GM19372 (cell line): Measurements from ENCODE around the gene LRRN3.

Experiments
- ATAC-seq: cut with Tn5 transposase; IDR thresholded peaks from one replicate; pipeline ENCODE4 v1.9.1; 2021; ENCODE audit warnings: mild to moderate bottlenecking, low read depth, moderate library complexity; ENCODE audit not compliant: unreplicated experiment

The LRRN3 gene

DNA sequence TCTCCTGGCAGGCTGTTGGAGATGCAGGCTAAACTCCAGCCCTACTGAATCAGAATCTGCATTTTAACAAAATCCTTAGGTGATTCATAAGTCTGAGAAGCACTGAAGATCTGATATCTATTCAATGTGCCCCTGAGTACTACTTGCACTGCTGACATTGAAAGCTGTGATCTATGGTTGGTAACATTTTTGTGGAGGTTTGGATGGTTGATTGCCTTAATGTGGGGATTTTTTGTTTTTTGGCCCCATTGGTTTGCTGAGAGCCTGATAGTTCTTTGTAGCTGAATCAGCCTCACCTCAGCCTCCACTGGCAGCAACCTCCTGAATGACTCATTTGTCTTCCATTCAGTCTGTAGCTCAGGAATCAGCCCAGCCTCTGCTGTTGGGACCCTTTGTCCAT, 14.7 kb upstream of the LRRN3 start:
- ATAC-seq: no peak

GRCh38 chr7:111077001-111077400, 13.9 kb upstream of the LRRN3 start:
- ATAC-seq: no peak

DNA sequence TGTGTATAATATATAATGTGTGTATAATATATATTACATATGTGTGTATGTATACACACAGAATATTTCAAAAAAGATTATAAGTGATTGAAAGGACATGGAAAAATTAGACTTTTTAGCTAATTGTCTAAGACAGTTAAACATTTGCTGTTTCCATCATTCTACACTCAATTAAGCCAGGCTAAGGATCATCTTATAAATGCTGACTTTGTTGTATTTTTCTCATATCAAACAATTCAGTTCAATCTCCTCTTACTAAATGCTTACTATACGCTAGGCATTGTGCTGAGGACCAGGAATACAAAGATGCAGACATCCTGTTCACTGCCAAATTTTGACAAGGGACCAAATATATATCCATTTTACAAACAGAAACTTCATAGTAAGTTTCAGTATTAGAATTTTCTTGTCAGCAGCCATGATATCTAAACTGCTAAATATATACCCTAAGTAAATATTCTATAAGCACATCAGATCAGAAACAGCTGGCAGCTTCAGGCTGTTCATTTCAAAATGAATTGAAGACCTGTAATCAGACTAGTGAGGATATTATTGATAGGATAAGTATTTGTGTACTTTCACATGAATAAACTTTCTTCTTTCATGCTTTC, 10.3 kb upstream of the LRRN3 start:
- no peak for ATAC-seq

DNA sequence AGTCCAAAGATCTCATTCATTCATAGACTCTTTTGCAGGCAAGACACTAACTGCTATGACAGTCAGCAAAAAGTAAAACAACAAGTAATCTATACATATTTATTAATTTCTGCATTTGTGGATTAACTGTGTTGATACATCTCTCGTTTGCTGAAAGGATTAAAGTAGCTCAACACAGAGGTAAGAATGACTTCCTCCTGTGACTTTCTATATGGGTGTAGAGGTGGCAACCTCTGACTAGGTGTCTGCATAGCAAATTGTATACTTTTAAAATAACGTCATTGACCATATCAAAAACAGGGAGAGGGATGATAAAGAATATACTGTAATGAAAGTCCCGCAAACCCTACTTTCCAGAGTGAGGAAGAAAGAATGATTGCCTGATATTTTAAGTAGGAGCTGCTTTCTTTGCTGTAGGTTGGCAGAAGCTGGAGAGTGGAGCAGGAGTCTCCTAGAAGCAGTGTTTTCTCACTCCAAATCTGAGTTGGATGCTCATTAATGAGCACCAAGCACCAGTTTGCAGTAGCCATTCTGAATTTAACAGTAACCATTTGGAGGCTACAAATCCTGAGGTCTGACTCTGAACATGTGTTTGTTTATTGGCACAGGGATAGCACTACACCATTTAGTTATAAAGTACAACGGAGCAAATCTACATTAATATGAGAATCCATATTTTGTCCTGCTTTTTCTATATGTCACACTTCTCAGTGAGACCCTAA, 9.2 kb upstream of the LRRN3 start:
- no peak for ATAC-seq

DNA sequence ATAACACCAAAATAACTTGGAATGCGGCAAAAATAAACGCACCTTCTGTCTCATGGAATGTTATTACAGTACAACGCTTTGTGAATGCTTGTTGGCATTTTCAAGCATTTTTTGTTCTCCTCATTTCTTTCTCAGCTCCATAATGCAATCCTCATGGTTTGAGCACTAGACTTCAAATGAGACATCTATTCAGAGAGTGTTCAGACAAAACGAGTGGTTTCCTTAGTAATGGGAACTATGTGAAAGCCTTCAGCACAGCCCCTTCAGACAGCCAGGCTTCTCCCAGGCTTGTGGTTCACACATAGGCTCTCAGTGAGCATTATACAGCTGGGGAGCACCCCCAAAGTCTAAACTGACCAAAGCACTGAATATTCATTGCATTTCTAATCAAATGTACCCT, 8.6 kb upstream of the LRRN3 start:
- ATAC-seq: no peak

- ATAC-seq: peak; percentile 97
Observed at GRCh38 chr7:111083413-111083812, 7.5 kb upstream of the LRRN3 start.

GRCh38 chr7:111085356-111085755, 5.6 kb upstream of the LRRN3 start:
- ATAC-seq: no peak

DNA sequence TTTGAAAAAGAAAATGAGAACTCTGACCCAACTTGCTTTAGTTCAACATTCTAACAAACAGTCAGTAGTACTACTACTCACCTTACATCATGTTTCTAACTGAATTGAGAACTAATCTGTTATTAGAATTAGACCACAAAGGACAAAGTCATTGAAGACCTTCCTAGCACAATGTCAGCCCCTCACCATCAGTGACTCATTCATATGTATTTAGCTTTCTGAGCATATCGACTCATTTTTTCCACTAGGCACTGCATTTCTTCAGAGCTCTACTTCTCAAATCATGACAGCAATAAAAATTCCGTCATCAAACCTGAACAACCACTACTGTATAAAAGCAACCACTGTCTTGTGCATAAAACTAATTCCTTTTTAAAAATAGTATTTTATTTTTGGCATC, 4.4 kb upstream of the LRRN3 start:
- ATAC-seq: no peak

DNA sequence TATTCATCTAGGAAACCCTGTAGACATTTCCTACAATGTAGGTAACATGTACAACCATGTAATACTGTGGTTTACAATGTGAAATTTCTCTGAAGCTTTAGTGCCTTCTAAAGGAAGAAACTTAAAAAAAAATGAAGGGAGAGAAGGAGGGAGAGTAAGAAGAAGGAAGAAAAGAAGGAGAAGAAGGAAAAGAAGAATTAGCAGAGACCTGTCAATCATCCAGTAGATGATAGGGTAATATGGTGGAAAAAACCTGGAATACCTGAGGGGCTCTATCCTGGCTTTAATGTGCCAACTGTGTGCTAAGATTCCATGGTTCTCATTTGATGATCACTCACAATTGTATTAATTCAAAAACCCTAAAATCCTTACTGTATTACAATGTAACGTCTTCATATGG, 2.6 kb upstream of the LRRN3 start:
- no peak for ATAC-seq

DNA sequence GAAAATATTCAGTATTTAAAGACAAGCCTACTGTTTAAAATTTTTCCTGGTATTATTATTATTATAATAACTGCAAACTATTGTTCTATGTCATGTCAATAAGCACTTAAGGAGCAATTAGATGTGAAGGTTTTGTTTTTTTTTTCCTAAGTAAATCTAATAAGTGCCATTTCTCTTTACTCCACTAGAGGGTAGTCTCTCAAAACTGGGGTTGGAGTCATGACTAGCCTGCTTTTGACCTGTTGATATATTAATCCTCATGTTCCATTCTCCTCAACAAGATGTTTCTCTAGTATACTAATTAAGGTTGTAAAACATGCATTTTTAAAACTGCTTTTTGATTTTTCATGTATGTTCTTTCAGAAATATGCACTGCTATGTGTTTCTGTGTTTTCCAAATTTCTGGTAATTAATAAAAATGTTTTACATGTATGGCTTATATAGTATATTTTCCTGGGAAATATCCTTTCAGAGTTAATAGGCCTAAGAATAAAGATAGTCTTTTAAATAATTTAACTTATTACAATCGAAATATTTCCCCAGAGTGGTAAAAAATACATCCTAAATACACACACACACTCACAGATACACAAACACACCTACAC, 1.0 kb upstream of the LRRN3 start:
- ATAC-seq: no peak

- no peak for ATAC-seq
Observed at GRCh38 chr7:111091593-111092358, 849 bp downstream of the LRRN3 start.

- peak; percentile 50 for ATAC-seq
Observed at GRCh38 chr7:111092406-111093236, 1.7 kb downstream of the LRRN3 start.

- ATAC-seq: no peak
Observed at GRCh38 chr7:111093496-111093895, 2.6 kb downstream of the LRRN3 start.

DNA sequence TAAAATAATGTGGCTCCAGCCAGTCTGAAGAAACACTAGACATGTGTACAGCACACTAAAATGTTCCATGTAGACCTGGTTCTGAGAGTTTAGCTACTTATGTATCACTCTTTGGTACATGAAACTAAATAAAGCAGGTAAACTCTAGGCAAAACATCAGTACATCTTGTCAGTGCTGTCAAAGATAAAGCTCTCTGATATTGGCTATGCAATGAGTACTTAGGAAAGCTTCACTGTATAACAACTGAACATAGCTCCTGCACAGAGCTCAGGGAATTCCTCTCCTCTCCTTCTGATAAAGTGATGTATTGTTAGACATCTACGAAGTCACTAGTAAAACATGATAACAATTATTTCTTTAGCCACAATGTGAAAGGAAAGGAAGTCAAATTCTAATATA, 3.5 kb downstream of the LRRN3 start:
- ATAC-seq: no peak

- no peak for ATAC-seq
Observed at GRCh38 chr7:111096997-111097396, 6.1 kb downstream of the LRRN3 start.

GRCh38 chr7:111098011-111098925, 7.3 kb downstream of the LRRN3 start:
- ATAC-seq: peak; percentile 75

DNA sequence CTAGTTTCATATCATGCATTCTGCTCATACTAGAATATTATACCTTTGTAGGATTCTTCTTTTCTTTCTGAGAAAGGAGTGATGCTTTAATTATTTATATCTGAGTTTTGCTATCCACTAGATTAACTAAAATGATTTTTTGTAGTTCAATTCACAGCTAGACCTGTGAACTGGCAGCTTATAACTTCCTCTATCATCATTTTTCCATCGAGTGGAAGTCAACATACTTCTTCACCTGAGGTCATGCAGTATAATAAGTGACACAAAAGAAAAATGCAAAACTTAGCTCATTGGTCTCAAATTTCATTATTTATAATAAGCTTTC, 8.0 kb downstream of the LRRN3 start:
- no peak for ATAC-seq

DNA sequence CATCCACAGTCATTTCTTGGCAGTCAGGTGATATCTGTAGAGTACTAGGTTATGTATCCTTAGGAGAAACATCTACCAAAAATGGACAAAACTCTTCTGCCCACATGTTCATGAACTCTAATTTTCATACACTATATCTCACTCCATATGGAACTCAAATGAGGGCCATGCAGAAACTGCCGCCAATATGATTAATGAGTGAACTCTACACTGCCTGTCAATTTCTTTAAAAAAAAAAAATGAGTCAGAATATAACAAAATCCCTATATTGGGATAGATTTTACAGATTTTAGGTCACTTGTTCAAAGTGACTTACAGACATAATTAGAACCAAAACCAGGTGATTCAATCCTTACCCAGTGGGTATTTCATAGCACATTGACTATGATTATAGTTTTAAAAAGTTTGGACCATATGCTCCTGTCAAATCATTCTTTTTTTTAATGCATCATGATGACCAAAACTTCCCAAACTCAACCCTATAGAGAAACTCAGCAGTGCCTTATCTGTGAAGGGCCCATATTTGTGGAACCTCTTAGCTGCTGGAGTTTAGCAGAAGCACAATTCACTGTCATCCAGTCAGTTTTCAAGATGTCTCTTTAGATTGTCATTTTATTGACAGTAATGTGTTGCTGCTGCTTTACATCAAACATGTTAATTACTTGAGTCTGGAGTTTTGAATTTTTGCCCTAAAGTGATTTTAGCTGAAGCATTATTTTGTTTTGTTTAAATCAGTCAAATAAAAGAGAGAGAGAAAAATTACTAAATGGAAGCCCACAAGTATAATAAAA, 11.1 kb downstream of the LRRN3 start:
- no peak for ATAC-seq

DNA sequence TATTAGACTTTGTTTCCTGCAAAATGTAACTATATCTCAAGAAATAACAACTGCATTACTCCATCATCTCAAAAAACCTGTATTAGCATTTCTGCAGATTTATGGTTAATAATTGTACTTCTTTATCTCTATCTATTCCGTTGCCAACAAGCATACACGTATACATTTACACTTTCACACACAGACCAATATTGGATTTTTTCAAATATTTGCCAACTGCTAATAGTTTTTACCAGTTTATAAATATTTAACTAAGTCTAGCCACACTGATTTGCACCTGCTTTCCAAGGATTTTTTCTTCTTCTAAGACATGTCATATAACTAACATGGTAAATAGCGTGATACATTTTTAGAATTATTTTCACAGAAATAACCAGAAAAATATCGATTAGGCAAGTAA, 12.2 kb downstream of the LRRN3 start:
- no peak for ATAC-seq
